HEK293 (cell line): ENCODE measurements around the gene SEMA3A.

ENCODE experiments used
- CTCF ChIA-PET: fragments of 350-600 bp; formaldehyde crosslinking; extraction: SDS; loops from one replicate; lab custom pipeline; 2021; ENCODE audit warnings: antibody characterized with exemption; lab: Yijun Ruan, JAX
- POLR2A ChIA-PET: fragments of 300-600 bp; formaldehyde crosslinking; extraction: SDS; loops from one replicate; lab custom pipeline; 2020; ENCODE audit warnings: antibody characterized with exemption, inconsistent platforms; lab: Yijun Ruan, JAX
- H3K27ac ChIP-seq: fragments of 200-500 bp; sonication (Bioruptor generic); 2 replicates; pipeline ENCODE4 v1.5.1; 2014; ENCODE audit warnings: low read depth, low read length, control low read depth, inconsistent platforms; ENCODE audit errors: extremely low read depth
- H3K36me3 ChIP-seq, 2 experiments: fragments of 200-500 bp in 1 of 2; sonication (Bioruptor generic) in 1 of 2; 1 replicate in 1 of 2; 2 replicates in 1 of 2; pipeline ENCODE4 v1.5.1; 2014 to 2017; ENCODE audit warnings: inconsistent platforms in 2 of 2, low read length in 2 of 2; ENCODE audit not compliant: control insufficient read depth in 2 of 2, insufficient read depth in 1 of 2
- H3K4me1 ChIP-seq: fragments of 200-500 bp; sonication (Bioruptor generic); 2 replicates; pipeline ENCODE4 v1.5.1; 2014; ENCODE audit warnings: mild to moderate bottlenecking, low read length, inconsistent platforms; ENCODE audit not compliant: control insufficient read depth, insufficient read depth
- H3K4me3 ChIP-seq: 2 replicates; pipeline ENCODE4 v1.5.1; 2011; ENCODE audit warnings: low read depth, mild to moderate bottlenecking, control low read depth, low read length, moderate library complexity
- H3K9me3 ChIP-seq: fragments of 200-500 bp; sonication (Bioruptor generic); 2 replicates; pipeline ENCODE4 v1.5.1; 2014; ENCODE audit warnings: low read depth, low read length, inconsistent platforms; ENCODE audit not compliant: control insufficient read depth, insufficient read depth
- HOXD13 ChIP-seq: sonication (generic); formaldehyde crosslinking; IDR thresholded peaks from 2 replicates; pipeline ENCODE4 v1.8.0; 2022; ENCODE audit warnings: missing genetic modification reagents, borderline replicate concordance
- PRDM6 ChIP-seq: fragments of 450-650 bp; formaldehyde crosslinking; IDR thresholded peaks from 2 replicates; pipeline ENCODE4 v1.5.1; 2017; ENCODE audit warnings: missing biosample characterization, missing genetic modification characterization
- SCRT2 ChIP-seq: fragments of 450-650 bp; formaldehyde crosslinking; IDR thresholded peaks from 2 replicates; pipeline ENCODE4 v1.5.1; 2016; ENCODE audit warnings: missing biosample characterization, missing genetic modification characterization
- ZBTB6 ChIP-seq: fragments of 450-650 bp; formaldehyde crosslinking; IDR thresholded peaks from 2 replicates; pipeline ENCODE4 v1.5.1; 2017; ENCODE audit warnings: missing biosample characterization, missing genetic modification characterization
- ZBTB8A ChIP-seq: fragments of 450-650 bp; formaldehyde crosslinking; IDR thresholded peaks from 2 replicates; pipeline ENCODE4 v1.5.1; 2016; ENCODE audit warnings: missing biosample characterization, missing genetic modification characterization
- ZNF132 ChIP-seq: fragments of 450-650 bp; formaldehyde crosslinking; IDR thresholded peaks from 2 replicates; pipeline ENCODE4 v1.5.1; 2017; ENCODE audit warnings: missing biosample characterization, missing genetic modification characterization, borderline replicate concordance
- ZNF184 ChIP-seq: fragments of 450-650 bp; IDR thresholded peaks from 2 replicates; pipeline ENCODE4 v1.5.1; 2018; ENCODE audit warnings: missing biosample characterization, mild to moderate bottlenecking, missing genetic modification characterization
- ZNF202 ChIP-seq: fragments of 450-650 bp; formaldehyde crosslinking; IDR thresholded peaks from 2 replicates; pipeline ENCODE4 v1.5.1; 2016; ENCODE audit warnings: missing biosample characterization, missing genetic modification characterization, borderline replicate concordance
- ZNF335 ChIP-seq: fragments of 450-650 bp; formaldehyde crosslinking; conservative IDR thresholded peaks from 2 replicates; pipeline ENCODE4 v1.5.1; 2016; ENCODE audit warnings: missing biosample characterization, missing genetic modification characterization
- ZNF416 ChIP-seq: fragments of 450-650 bp; formaldehyde crosslinking; IDR thresholded peaks from 2 replicates; pipeline ENCODE4 v1.5.1; 2016; ENCODE audit warnings: missing biosample characterization, missing genetic modification characterization
- ZNF488 ChIP-seq: fragments of 450-650 bp; formaldehyde crosslinking; IDR thresholded peaks from 2 replicates; pipeline ENCODE4 v1.5.1; 2016; ENCODE audit warnings: missing biosample characterization, missing genetic modification characterization
- ZNF629 ChIP-seq: fragments of 450-650 bp; formaldehyde crosslinking; IDR thresholded peaks from 2 replicates; pipeline ENCODE4 v1.5.1; 2017; ENCODE audit warnings: missing biosample characterization, missing genetic modification characterization
- ZNF658 ChIP-seq: fragments of 450-650 bp; formaldehyde crosslinking; IDR thresholded peaks from 2 replicates; pipeline ENCODE4; 2016; ENCODE audit warnings: missing biosample characterization, missing genetic modification characterization
- ZNF707 ChIP-seq: fragments of 450-650 bp; formaldehyde crosslinking; IDR thresholded peaks from 2 replicates; pipeline ENCODE4 v1.5.1; 2016; ENCODE audit warnings: missing biosample characterization, missing genetic modification characterization
- ZNF777 ChIP-seq: fragments of 450-650 bp; formaldehyde crosslinking; IDR thresholded peaks from 2 replicates; pipeline ENCODE4 v1.5.1; 2017; ENCODE audit warnings: missing biosample characterization, missing genetic modification characterization, borderline replicate concordance
- ZSCAN23 ChIP-seq: fragments of 450-650 bp; formaldehyde crosslinking; IDR thresholded peaks from 2 replicates; pipeline ENCODE4 v1.5.1; 2016; ENCODE audit warnings: missing biosample characterization, missing genetic modification characterization
- ZSCAN30 ChIP-seq: fragments of 450-650 bp; IDR thresholded peaks from 2 replicates; pipeline ENCODE4 v1.5.1; 2018; ENCODE audit warnings: missing biosample characterization, mild to moderate bottlenecking, missing genetic modification characterization, moderate library complexity
- ZSCAN4 ChIP-seq: fragments of 450-650 bp; formaldehyde crosslinking; IDR thresholded peaks from 2 replicates; pipeline ENCODE4 v1.5.1; 2017; ENCODE audit warnings: missing biosample characterization, missing genetic modification characterization
- ZSCAN5A ChIP-seq: fragments of 450-650 bp; formaldehyde crosslinking; IDR thresholded peaks from 2 replicates; pipeline ENCODE4 v1.5.1; 2016; ENCODE audit warnings: missing biosample characterization, missing genetic modification characterization
- TF ChIP-seq, protein P1 (sequence below): fragments of 450-650 bp; formaldehyde crosslinking; IDR thresholded peaks from 2 replicates; pipeline ENCODE4 v1.5.1; 2016; ENCODE audit warnings: missing biosample characterization, missing genetic modification characterization, borderline replicate concordance

Gene SEMA3A

GRCh38 chr7:83987764-83988163 is 206.8 kb downstream of the SEMA3A start:
- CTCF ChIA-PET = interaction anchor here (0.6 kb wide), 1 partner anchor 199 kb away, joined by 3 read pairs; no protein-coding TSS in a partner anchor
- no peak overlapping the region for H3K4me3 ChIP-seq
- H3K4me1 ChIP-seq = no peaks in the 10 kb centered on the region
- no peaks in the 10 kb centered on the region; a peak in 1 of 3 replicates for H3K36me3 ChIP-seq
- TF ChIP-seq ZSCAN30 (tag by site-specific recombination) = no peak
- no peak for TF ChIP-seq ZNF629 (tag by site-specific recombination)
- TF ChIP-seq ZSCAN4 = no peak
- no peak for TF ChIP-seq SCRT2 (tag by site-specific recombination)
- TF ChIP-seq ZNF707 (tag by site-specific recombination) = no peak
- no peak for TF ChIP-seq ZNF202 (tag by site-specific recombination)
- no peak for TF ChIP-seq ZBTB6 (tag by site-specific recombination)
- no peak for TF ChIP-seq ZSCAN5A (tag by site-specific recombination)
- TF ChIP-seq, protein P1, sequence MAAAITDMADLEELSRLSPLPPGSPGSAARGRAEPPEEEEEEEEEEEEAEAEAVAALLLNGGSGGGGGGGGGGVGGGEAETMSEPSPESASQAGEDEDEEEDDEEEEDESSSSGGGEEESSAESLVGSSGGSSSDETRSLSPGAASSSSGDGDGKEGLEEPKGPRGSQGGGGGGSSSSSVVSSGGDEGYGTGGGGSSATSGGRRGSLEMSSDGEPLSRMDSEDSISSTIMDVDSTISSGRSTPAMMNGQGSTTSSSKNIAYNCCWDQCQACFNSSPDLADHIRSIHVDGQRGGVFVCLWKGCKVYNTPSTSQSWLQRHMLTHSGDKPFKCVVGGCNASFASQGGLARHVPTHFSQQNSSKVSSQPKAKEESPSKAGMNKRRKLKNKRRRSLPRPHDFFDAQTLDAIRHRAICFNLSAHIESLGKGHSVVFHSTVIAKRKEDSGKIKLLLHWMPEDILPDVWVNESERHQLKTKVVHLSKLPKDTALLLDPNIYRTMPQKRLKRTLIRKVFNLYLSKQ (tag by site-specific recombination) = no peak
- no peak for TF ChIP-seq ZSCAN23 (tag by site-specific recombination)
- TF ChIP-seq ZNF658 (tag by site-specific recombination) = no peak
- TF ChIP-seq ZNF777 (tag by site-specific recombination) = no peak
- TF ChIP-seq ZNF416 (tag by site-specific recombination) = no peak
- TF ChIP-seq ZNF488 (tag by site-specific recombination) = no peak
- no peak for TF ChIP-seq ZNF335 (tag by site-specific recombination)
- no peak for TF ChIP-seq ZNF184
- TF ChIP-seq HOXD13 (CRISPR knock-in tag) = no peak
- no peak for TF ChIP-seq PRDM6 (tag by site-specific recombination)
- no peak for TF ChIP-seq ZNF132 (tag by site-specific recombination)
- TF ChIP-seq ZBTB8A = no peak
- TF ChIP-seq, all 188 proteins: peak for 0
- Histone ChIP-seq H3K9me3 (no peaks in the 10 kb centered on the region), H3K27ac (no peak overlapping the region)
- POLR2A ChIA-PET = no interaction called here
